DOHH2 (cell line): ENCODE results near the gene P3H2.

ENCODE experiments used
- H3F3A ChIP-seq: fragments of 200-600 bp; sonication (generic), shearing (Covaris generic); 2 replicates; pipeline ENCODE4 v1.6.0; 2016; ENCODE audit warnings: antibody characterized with exemption, mild to moderate bottlenecking; ENCODE audit not compliant: control insufficient read depth, insufficient read depth
- H3K27ac ChIP-seq: fragments of 200-600 bp; sonication (generic); 2 replicates; pipeline ENCODE4 v1.5.1; 2014; ENCODE audit warnings: low read depth, mild to moderate bottlenecking, low read length, moderate library complexity
- H3K27me3 ChIP-seq: fragments of 200-600 bp; sonication (generic); 2 replicates; pipeline ENCODE4 v1.6.1; 2014; ENCODE audit warnings: mild to moderate bottlenecking, low read length, mixed read lengths; ENCODE audit not compliant: control insufficient read depth
- H3K36me3 ChIP-seq: fragments of 200-600 bp; sonication (generic); 2 replicates; pipeline ENCODE4 v1.6.1; 2014; ENCODE audit warnings: mild to moderate bottlenecking, low read length, moderate library complexity, mixed read lengths; ENCODE audit not compliant: control insufficient read depth
- H3K4me1 ChIP-seq: fragments of 200-600 bp; sonication (generic); 2 replicates; pipeline ENCODE4 v1.6.1; 2014; ENCODE audit warnings: mild to moderate bottlenecking, low read length, mixed read lengths; ENCODE audit not compliant: control insufficient read depth
- H3K4me2 ChIP-seq: fragments of 200-600 bp; sonication (generic); 2 replicates; pipeline ENCODE4 v1.6.0; 2014; ENCODE audit warnings: mild to moderate bottlenecking, low read length, moderate library complexity
- H3K4me3 ChIP-seq: fragments of 200-600 bp; sonication (generic); 2 replicates; pipeline ENCODE4 v1.5.1; 2014; ENCODE audit warnings: mild to moderate bottlenecking, low read length, mixed read lengths
- H3K79me2 ChIP-seq: fragments of 200-600 bp; sonication (generic); 2 replicates; pipeline ENCODE4 v1.6.1; 2014; ENCODE audit warnings: mild to moderate bottlenecking, low read length, mixed read lengths; ENCODE audit not compliant: control insufficient read depth
- H3K9me2 ChIP-seq: fragments of 200-600 bp; sonication (generic); replicated peaks from 2 replicates; pipeline ENCODE4 v1.6.1; 2014; ENCODE audit warnings: mild to moderate bottlenecking, low read length, mixed read lengths; ENCODE audit not compliant: control insufficient read depth
- H3K9me3 ChIP-seq: fragments of 200-600 bp; sonication (generic); 2 replicates; pipeline ENCODE4 v1.6.1; 2014; ENCODE audit warnings: antibody characterized with exemption, low read length, mixed read lengths; ENCODE audit not compliant: control insufficient read depth, insufficient read depth
- H4K20me1 ChIP-seq: fragments of 200-600 bp; sonication (generic); 2 replicates; pipeline ENCODE4 v1.6.0; 2014; ENCODE audit warnings: low read depth, mild to moderate bottlenecking, antibody characterized with exemption, low read length, moderate library complexity; ENCODE audit not compliant: control insufficient read depth, insufficient read depth
- EZH2phosphoT487 ChIP-seq: fragments of 200-600 bp; sonication (generic); IDR thresholded peaks from 2 replicates; pipeline ENCODE4 v1.6.1; 2017; ENCODE audit warnings: borderline replicate concordance, mild to moderate bottlenecking, antibody characterized with exemption, low read length, moderate library complexity, mixed read lengths
- TF ChIP-seq, protein P1 (sequence below): fragments of 200-600 bp; sonication (generic); IDR thresholded peaks from one replicate; pipeline ENCODE4 v1.5.1; 2014; ENCODE audit warnings: antibody characterized with exemption, mild to moderate bottlenecking, low read depth, low read length; ENCODE audit not compliant: poor library complexity, severe bottlenecking

The P3H2 gene

DNA sequence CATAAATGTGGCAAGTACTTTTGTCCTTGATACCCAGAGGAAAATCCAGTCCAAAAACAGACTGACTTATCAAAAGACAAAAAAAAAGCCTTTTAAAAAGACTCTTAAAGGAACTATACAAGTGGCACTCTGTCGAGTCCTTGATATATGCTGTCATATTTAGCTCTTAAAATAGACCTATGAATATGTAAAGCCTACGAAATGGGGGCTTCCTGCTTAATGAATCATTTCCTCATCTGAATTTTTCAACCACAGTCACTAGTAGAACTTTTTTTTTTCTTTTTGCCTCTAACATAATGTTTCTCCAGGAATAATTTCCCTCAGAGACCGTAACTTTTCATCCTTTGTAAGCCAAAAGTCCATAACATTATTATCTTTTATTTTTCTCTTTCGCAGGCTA lies 95.8 kb downstream of the P3H2 start:
- no peaks in the 10 kb centered on the region for H3F3A ChIP-seq
- TF ChIP-seq, protein P1, sequence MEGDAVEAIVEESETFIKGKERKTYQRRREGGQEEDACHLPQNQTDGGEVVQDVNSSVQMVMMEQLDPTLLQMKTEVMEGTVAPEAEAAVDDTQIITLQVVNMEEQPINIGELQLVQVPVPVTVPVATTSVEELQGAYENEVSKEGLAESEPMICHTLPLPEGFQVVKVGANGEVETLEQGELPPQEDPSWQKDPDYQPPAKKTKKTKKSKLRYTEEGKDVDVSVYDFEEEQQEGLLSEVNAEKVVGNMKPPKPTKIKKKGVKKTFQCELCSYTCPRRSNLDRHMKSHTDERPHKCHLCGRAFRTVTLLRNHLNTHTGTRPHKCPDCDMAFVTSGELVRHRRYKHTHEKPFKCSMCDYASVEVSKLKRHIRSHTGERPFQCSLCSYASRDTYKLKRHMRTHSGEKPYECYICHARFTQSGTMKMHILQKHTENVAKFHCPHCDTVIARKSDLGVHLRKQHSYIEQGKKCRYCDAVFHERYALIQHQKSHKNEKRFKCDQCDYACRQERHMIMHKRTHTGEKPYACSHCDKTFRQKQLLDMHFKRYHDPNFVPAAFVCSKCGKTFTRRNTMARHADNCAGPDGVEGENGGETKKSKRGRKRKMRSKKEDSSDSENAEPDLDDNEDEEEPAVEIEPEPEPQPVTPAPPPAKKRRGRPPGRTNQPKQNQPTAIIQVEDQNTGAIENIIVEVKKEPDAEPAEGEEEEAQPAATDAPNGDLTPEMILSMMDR: no peak
- TF ChIP-seq EZH2phosphoT487: no peak
- no peaks in the 10 kb centered on the region for H3K9me2 ChIP-seq
- H3K4me2 ChIP-seq: no peak overlapping the region
- no peaks in the 10 kb centered on the region for H3K9me3 ChIP-seq
- no peaks in the 10 kb centered on the region for H4K20me1 ChIP-seq
- H3K4me3 ChIP-seq: no peak overlapping the region
- H3K4me1 ChIP-seq: no peaks in the 10 kb centered on the region
- no peaks in the 10 kb centered on the region for H3K36me3 ChIP-seq
- no peaks in the 10 kb centered on the region for H3K27me3 ChIP-seq
- no peak overlapping the region for H3K27ac ChIP-seq
- no peaks in the 10 kb centered on the region for H3K79me2 ChIP-seq

DNA sequence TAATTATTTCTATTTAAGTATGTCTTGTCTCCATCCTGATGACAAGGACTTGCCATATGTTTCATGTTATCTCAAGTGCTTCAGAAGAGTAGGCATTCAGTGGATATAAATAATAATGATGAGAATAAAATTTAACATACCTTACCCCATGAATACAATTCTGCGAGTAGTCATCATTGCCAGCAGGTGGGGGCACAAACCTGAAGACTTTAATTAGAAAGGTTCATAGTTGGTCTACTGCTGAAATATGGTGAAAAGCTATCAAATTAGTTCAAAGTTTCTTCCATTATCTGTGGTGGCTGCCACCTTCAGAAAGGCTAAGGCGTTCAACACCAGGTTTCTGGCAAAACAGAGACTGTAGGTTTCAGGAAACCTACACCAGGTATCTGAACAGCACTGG lies 100.9 kb downstream of the P3H2 start:
- no peaks in the 10 kb centered on the region for H3K4me1 ChIP-seq
- H3K27ac ChIP-seq: no peak overlapping the region

DNA sequence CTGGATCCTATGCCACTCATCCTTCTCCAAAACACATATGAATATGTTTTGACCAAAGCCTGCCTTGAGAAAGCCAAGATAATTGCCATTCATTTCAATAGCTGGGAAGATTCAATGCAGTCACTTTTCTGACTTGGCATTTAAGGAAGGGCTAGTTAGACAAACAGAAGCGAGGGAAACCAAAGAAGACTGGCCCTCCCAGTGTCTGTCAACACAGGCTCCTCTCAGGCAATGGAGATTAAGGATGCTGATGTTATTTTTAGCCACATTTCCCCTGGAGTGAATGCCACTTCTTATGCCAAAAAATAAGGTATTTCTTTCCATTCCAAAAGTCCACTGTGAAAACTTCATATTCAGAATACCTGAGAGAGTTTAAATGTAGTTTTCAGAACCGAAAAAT lies 101.7 kb downstream of the P3H2 start:
- TF ChIP-seq, protein P1: no peak
- TF ChIP-seq EZH2phosphoT487: no peak
- no peaks in the 10 kb centered on the region for H3K9me2 ChIP-seq
- no peaks in the 10 kb centered on the region for H3K27me3 ChIP-seq
- H3K27ac ChIP-seq: no peak overlapping the region
- H3F3A ChIP-seq: no peaks in the 10 kb centered on the region
- no peaks in the 10 kb centered on the region for H3K79me2 ChIP-seq
- no peaks in the 10 kb centered on the region for H4K20me1 ChIP-seq
- no peaks in the 10 kb centered on the region for H3K9me3 ChIP-seq
- no peaks in the 10 kb centered on the region for H3K36me3 ChIP-seq
- H3K4me2 ChIP-seq: no peak overlapping the region
- no peak overlapping the region for H3K4me3 ChIP-seq
- H3K4me1 ChIP-seq: no peaks in the 10 kb centered on the region

More for the DNA sequence above, 100.9 kb downstream of the P3H2 start:
- Histone ChIP-seq H3K4me3 (no peak overlapping the region), H4K20me1 (no peaks in the 10 kb centered on the region), H3K9me2 (no peaks in the 10 kb centered on the region), H3F3A (no peaks in the 10 kb centered on the region), H3K9me3 (no peaks in the 10 kb centered on the region), H3K4me2 (no peak overlapping the region), H3K79me2 (no peaks in the 10 kb centered on the region), H3K27me3 (no peaks in the 10 kb centered on the region), H3K36me3 (no peaks in the 10 kb centered on the region)
- TF ChIP-seq, protein P1: no peak
- no peak for TF ChIP-seq EZH2phosphoT487

DNA sequence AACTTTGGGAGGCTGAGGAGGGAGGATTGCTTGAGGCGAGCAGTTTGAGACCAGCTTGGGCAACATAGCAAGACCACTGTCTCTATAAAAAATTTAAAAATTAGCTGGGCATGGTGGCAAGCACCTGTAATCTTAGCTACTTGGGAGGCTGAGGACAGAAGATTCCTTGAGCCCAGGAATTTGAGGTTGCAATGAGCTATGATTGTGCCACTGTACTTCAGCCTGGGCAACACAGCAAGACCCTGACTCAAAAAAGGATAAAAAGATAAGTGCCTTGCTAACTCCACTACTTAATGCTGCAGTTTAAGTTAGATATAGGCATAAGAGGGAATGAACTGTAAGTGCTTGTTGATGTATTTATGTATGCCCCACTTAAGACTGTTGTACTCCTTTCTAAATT lies 102.2 kb downstream of the P3H2 start:
- Histone ChIP-seq H3K4me1 (no peaks in the 10 kb centered on the region), H3K27ac (no peak overlapping the region)
- TF ChIP-seq, protein P1: no peak
- TF ChIP-seq EZH2phosphoT487: no peak

More for the DNA sequence above, 102.2 kb downstream of the P3H2 start:
- Histone ChIP-seq H3K4me3 (no peak overlapping the region), H4K20me1 (no peaks in the 10 kb centered on the region), H3K27me3 (no peaks in the 10 kb centered on the region), H3K9me3 (no peaks in the 10 kb centered on the region), H3K79me2 (no peaks in the 10 kb centered on the region), H3K4me2 (no peak overlapping the region), H3K9me2 (no peaks in the 10 kb centered on the region), H3F3A (no peaks in the 10 kb centered on the region), H3K36me3 (no peaks in the 10 kb centered on the region)
